Activated CD4-positive, alpha-beta T cell treated with anti-CD3 and anti-CD28 coated beads for 48 hours (primary cell): ENCODE results near the gene JAG1.
A peak's percentile ranks its signal among the peaks of the same experiment; 100 is the strongest.

ENCODE experiments used
- DNase-seq: peaks from one replicate; pipeline ENCODE4 v3.0.0-alpha.2; 2020

JAG1 gene

GRCh38 chr20:10673842-10674683, at the start of gene JAG1:
TSS of gene JAG1 (minus strand) at chr20:10673999. CDS start at chr20:10673530, 469 bp downstream.
- peak; percentile 81 for DNase-seq

GRCh38 chr20:10721976-10722375, 48.2 kb upstream of the JAG1 start:
- DNase-seq = no peak

- DNase-seq = no peak
These were observed 47.5 kb upstream of the JAG1 start for GRCh38 chr20:10721137-10721896.

GRCh38 chr20:10720565-10720964, 46.8 kb upstream of the JAG1 start:
- no peak for DNase-seq

GRCh38 chr20:10719740-10720385, 46.1 kb upstream of the JAG1 start:
- DNase-seq = no peak

- no peak for DNase-seq
These were observed 44.9 kb upstream of the JAG1 start for GRCh38 chr20:10718661-10719060.

GRCh38 chr20:10716855-10717254, 43.1 kb upstream of the JAG1 start:
- no peak for DNase-seq

GRCh38 chr20:10715035-10715434, 41.2 kb upstream of the JAG1 start:
- DNase-seq = no peak

- no peak for DNase-seq
These were observed 40.6 kb upstream of the JAG1 start for GRCh38 chr20:10714236-10714975.

- DNase-seq = no peak
These were observed 39.4 kb upstream of the JAG1 start for GRCh38 chr20:10713161-10713560.

GRCh38 chr20:10711903-10712451, 38.2 kb upstream of the JAG1 start:
- DNase-seq = no peak

- DNase-seq = no peak
These were observed 37.4 kb upstream of the JAG1 start for GRCh38 chr20:10710991-10711775.

GRCh38 chr20:10709916-10710315, 36.1 kb upstream of the JAG1 start:
- DNase-seq = no peak

- no peak for DNase-seq
These were observed 34.8 kb upstream of the JAG1 start for GRCh38 chr20:10708351-10709185.

- DNase-seq = no peak
These were observed 34.0 kb upstream of the JAG1 start for GRCh38 chr20:10707791-10708190.

GRCh38 chr20:10707068-10707467, 33.3 kb upstream of the JAG1 start:
- no peak for DNase-seq

GRCh38 chr20:10706460-10706811, 32.6 kb upstream of the JAG1 start:
- no peak for DNase-seq

GRCh38 chr20:10705801-10706459, 32.1 kb upstream of the JAG1 start:
- DNase-seq = peak; percentile 2

GRCh38 chr20:10701607-10702006, 27.8 kb upstream of the JAG1 start:
- no peak for DNase-seq

GRCh38 chr20:10699941-10700340, 26.1 kb upstream of the JAG1 start:
- DNase-seq = no peak
